Endodermal cell (in vitro differentiated cells): ENCODE data around the gene FBN2. TPM values are rescaled to one million over a fixed set of nuclear protein-coding genes. Genes with fewer than 3 reads are reported as not detected.

Source experiments
- DNase-seq: peaks from one replicate; pipeline ENCODE4 v3.0.0-alpha.2; 2017
- H3K27ac ChIP-seq: 2 replicates; pipeline ENCODE4 v1.5.1; 2013; ENCODE audit warnings: mild to moderate bottlenecking, low read depth, low read length, moderate library complexity
- H3K27me3 ChIP-seq: 2 replicates; pipeline ENCODE4 v1.6.1; 2013; ENCODE audit warnings: mild to moderate bottlenecking, low read length, moderate library complexity; ENCODE audit not compliant: insufficient read depth, control insufficient read depth, poor library complexity, severe bottlenecking
- H3K36me3 ChIP-seq: 2 replicates; pipeline ENCODE4 v1.7.0; 2013; ENCODE audit warnings: mild to moderate bottlenecking, low read length, moderate library complexity; ENCODE audit not compliant: control insufficient read depth, insufficient read depth
- H3K4me1 ChIP-seq: one replicate; pipeline ENCODE4 v1.7.0; 2013; ENCODE audit warnings: low read length; ENCODE audit not compliant: control insufficient read depth, insufficient read depth
- H3K4me3 ChIP-seq: 2 replicates; pipeline ENCODE4 v1.5.1; 2013; ENCODE audit warnings: mild to moderate bottlenecking, low read length, moderate library complexity
- H3K9ac ChIP-seq: 2 replicates; pipeline ENCODE4 v1.6.1; 2013; ENCODE audit warnings: mild to moderate bottlenecking, low read length, moderate library complexity; ENCODE audit not compliant: poor library complexity, severe bottlenecking; ENCODE audit errors: extremely low read depth
- H3K9me3 ChIP-seq: 2 replicates; pipeline ENCODE4 v1.6.1; 2013; ENCODE audit warnings: mild to moderate bottlenecking, low read length, moderate library complexity; ENCODE audit not compliant: control insufficient read depth
- H3K27ac Mint-ChIP-seq: 2 replicates; pipeline ENCODE4 v1.8.0; 2020; ENCODE audit warnings: mixed read lengths
- H3K27me3 Mint-ChIP-seq: 2 replicates; pipeline ENCODE4 v1.8.0; 2021; ENCODE audit warnings: mild to moderate bottlenecking, mixed read lengths; ENCODE audit not compliant: insufficient read depth
- H3K36me3 Mint-ChIP-seq: 2 replicates; pipeline ENCODE4 v1.8.0; 2020; ENCODE audit warnings: low read depth, mixed read lengths
- H3K4me1 Mint-ChIP-seq: 2 replicates; pipeline ENCODE4 v1.8.0; 2020; ENCODE audit warnings: mixed read lengths
- H3K4me3 Mint-ChIP-seq: 2 replicates; pipeline ENCODE4 v1.8.0; 2020; ENCODE audit warnings: mild to moderate bottlenecking, moderate library complexity, mixed read lengths
- H3K9me3 Mint-ChIP-seq: 2 replicates; pipeline ENCODE4 v1.8.0; 2020; ENCODE audit warnings: mild to moderate bottlenecking, mixed read lengths
- WGBS, 2 experiments: methylation state at CpG; one replicate each; pipeline versions ENCODE4 v1.1.5 to v1.1.7; 2013; ENCODE audit warnings: missing lambda C conversion rate in 2 of 2, mixed read lengths in 1 of 2; ENCODE audit not compliant: insufficient coverage in 1 of 2, insufficient read length in 1 of 2; 5-methylcytosine and 5-hydroxymethylcytosine counted together
- total RNA-seq, 2 donors: library from RNA; stranded (reverse); fragmentation: NEBNext Ultra II Directional in 1 of 2; extraction: Animal tissue kit (Norgen Biotek cat#: 25700) in 1 of 2; gene quantifications; 2 replicates in 1 of 2; 3 replicates in 1 of 2; pipeline ENCODE4 v1.2.1, GENCODE V29; 2021
- TF ChIP-seq, protein P1 (sequence below): fragments of 200-600 bp; sonication (generic); conservative IDR thresholded peaks from 2 replicates; pipeline ENCODE4 v1.5.0; 2021; ENCODE audit warnings: antibody characterized with exemption, mild to moderate bottlenecking

Gene FBN2
- total RNA-seq, 2 donors from 2014 or later: 131 to 212 TPM

DNA sequence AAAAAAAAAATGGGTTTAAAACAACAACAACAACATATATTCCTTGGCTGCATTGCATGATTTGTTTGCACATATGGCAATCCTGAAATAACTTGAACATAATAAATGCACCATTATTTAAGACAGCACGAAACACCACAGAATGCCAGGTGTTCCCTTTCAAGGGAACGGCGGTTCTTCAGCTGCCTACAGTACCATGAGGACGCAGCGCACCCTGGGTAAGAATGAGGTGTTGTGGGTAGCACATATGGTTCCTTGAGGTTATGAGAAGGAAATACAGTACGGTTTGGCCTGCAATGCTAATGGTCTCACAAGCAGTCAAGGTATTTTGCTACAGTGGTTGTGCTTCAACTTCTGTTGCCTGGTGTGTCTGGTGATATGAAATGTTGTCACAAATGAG lies 279.7 kb downstream of the FBN2 start:
- 92 to 98% methylated on average over 6 of the region's 6 CpGs for WGBS, 2 experiments
- Mint-ChIP-seq H3K9me3 (no peaks in the 10 kb centered on the region), H3K4me3 (no peak overlapping the region), H3K36me3 (peaks cover 37% of the 10 kb centered on the region), H3K4me1 (no peaks in the 10 kb centered on the region), H3K27ac (no peak overlapping the region), H3K27me3 (no peaks in the 10 kb centered on the region)
- Histone ChIP-seq H3K4me3 (no peak overlapping the region), H3K4me1 (no peaks in the 10 kb centered on the region), H3K9ac (no peak overlapping the region), H3K36me3 (peaks cover 32% of the 10 kb centered on the region), H3K9me3 (no peaks in the 10 kb centered on the region), H3K27ac (no peak overlapping the region), H3K27me3 (no peaks in the 10 kb centered on the region)
- no peak for DNase-seq
- TF ChIP-seq, protein P1, sequence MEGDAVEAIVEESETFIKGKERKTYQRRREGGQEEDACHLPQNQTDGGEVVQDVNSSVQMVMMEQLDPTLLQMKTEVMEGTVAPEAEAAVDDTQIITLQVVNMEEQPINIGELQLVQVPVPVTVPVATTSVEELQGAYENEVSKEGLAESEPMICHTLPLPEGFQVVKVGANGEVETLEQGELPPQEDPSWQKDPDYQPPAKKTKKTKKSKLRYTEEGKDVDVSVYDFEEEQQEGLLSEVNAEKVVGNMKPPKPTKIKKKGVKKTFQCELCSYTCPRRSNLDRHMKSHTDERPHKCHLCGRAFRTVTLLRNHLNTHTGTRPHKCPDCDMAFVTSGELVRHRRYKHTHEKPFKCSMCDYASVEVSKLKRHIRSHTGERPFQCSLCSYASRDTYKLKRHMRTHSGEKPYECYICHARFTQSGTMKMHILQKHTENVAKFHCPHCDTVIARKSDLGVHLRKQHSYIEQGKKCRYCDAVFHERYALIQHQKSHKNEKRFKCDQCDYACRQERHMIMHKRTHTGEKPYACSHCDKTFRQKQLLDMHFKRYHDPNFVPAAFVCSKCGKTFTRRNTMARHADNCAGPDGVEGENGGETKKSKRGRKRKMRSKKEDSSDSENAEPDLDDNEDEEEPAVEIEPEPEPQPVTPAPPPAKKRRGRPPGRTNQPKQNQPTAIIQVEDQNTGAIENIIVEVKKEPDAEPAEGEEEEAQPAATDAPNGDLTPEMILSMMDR: no peak

DNA sequence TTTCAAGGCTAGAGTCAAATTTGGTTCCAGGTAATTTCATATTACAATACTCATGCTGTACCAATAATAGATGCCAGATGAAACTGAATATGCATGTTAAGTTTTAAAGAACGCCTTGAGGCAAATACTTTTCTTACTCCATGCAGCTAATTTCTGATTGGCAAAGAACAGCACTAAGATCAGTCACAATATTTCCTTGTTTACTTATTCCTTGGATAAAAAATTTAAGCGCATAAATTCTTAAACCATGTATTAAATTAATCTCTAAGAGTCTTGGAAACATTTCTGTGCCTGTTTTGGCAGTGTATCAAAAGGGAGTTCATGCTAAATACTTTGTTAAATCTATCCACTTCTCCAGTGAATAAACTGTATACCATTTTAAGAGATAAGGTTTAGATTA lies 281.0 kb downstream of the FBN2 start:
- no peaks in the 10 kb centered on the region for H3K4me1 ChIP-seq
- no peak overlapping the region for H3K4me3 ChIP-seq
- no peak overlapping the region for H3K9ac ChIP-seq
- peaks cover 24% of the 10 kb centered on the region for H3K36me3 ChIP-seq
- H3K27ac Mint-ChIP-seq: no peak overlapping the region
- no peaks in the 10 kb centered on the region for H3K27me3 ChIP-seq
- TF ChIP-seq, protein P1: no peak
- no peaks in the 10 kb centered on the region for H3K9me3 Mint-ChIP-seq
- WGBS, 2 experiments: 95% methylated on average over 2 of the region's 2 CpGs; no CpG with 5 or more reads in 1 of the 2 experiments
- no peaks in the 10 kb centered on the region for H3K4me1 Mint-ChIP-seq
- DNase-seq: no peak
- H3K4me3 Mint-ChIP-seq: no peak overlapping the region
- peaks cover 24% of the 10 kb centered on the region for H3K36me3 Mint-ChIP-seq
- H3K27me3 Mint-ChIP-seq: no peaks in the 10 kb centered on the region
- no peak overlapping the region for H3K27ac ChIP-seq
- H3K9me3 ChIP-seq: no peaks in the 10 kb centered on the region

DNA sequence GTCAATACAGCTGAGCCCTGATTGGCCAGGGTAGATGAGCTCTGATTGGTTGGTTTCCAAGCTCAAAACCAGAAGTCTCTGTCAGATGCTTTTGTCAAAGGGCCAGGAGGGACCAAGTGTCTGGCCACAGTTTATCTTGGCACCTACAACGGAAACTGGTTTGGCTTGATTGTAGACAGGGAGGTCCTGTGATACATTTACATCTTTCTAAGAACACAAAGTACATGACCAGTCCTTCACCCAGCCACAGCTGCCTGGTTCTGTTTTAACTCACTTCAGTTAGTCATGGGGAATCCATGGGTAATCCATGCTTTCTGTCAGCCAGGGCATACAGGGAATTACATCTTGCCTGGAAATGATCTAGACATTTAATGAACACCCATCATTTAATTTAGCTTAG lies 283.3 kb downstream of the FBN2 start:
- H3K4me1 ChIP-seq: no peaks in the 10 kb centered on the region
- peaks cover 10% of the 10 kb centered on the region for H3K36me3 Mint-ChIP-seq
- H3K4me3 ChIP-seq: no peak overlapping the region
- no peaks in the 10 kb centered on the region for H3K27me3 Mint-ChIP-seq
- H3K4me3 Mint-ChIP-seq: no peak overlapping the region
- no peak for DNase-seq
- peaks cover 11% of the 10 kb centered on the region for H3K36me3 ChIP-seq
- H3K4me1 Mint-ChIP-seq: no peaks in the 10 kb centered on the region
- no peak overlapping the region for H3K27ac ChIP-seq
- H3K9me3 ChIP-seq: no peaks in the 10 kb centered on the region
- no peak overlapping the region for H3K9ac ChIP-seq
- 93% methylated on average over 1 of the region's 1 CpG; no CpG with 5 or more reads in 1 of the 2 experiments for WGBS, 2 experiments
- no peak overlapping the region for H3K27ac Mint-ChIP-seq
- no peaks in the 10 kb centered on the region for H3K9me3 Mint-ChIP-seq
- TF ChIP-seq, protein P1: no peak
- no peaks in the 10 kb centered on the region for H3K27me3 ChIP-seq
